ENCODE results near the gene IGF2.

DNA sequence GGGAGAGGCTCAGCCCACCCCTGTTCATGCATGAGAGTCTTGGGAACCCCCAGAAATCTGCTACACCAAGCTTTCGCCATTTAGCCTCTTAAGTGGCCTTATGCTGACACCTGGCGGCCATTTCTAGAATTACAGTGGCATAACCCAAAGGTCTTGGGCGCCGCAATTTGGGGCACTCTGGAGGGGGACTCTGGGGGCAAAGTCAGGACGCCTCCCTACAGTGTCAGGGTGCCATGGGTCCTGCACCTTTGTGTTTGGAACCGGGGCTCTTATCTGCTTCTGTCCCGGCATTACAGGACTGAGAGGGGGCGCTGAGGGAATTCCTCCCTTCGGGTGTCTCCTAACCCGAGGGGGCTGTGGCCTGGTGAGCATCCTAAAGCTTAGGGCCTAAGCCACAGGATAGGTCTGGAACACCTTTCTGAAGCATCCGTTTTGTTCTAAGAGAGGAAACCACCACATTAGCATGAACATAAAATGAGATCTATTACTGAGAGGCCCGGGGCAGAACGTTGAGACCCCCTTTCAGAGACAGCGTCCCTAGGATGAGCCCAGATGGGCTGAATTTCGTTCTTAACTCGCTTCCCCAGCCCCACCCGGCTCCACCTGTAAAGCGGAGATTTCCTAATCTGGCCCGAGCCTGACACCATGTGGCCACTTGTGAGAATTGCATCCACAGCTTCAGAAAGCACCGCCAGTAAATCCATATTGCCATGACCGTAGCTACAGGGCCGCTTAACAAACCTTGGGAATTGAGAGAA, 12.5 kb upstream of the IGF2 start:
- TF ChIP-seq, protein P1, sequence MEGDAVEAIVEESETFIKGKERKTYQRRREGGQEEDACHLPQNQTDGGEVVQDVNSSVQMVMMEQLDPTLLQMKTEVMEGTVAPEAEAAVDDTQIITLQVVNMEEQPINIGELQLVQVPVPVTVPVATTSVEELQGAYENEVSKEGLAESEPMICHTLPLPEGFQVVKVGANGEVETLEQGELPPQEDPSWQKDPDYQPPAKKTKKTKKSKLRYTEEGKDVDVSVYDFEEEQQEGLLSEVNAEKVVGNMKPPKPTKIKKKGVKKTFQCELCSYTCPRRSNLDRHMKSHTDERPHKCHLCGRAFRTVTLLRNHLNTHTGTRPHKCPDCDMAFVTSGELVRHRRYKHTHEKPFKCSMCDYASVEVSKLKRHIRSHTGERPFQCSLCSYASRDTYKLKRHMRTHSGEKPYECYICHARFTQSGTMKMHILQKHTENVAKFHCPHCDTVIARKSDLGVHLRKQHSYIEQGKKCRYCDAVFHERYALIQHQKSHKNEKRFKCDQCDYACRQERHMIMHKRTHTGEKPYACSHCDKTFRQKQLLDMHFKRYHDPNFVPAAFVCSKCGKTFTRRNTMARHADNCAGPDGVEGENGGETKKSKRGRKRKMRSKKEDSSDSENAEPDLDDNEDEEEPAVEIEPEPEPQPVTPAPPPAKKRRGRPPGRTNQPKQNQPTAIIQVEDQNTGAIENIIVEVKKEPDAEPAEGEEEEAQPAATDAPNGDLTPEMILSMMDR (IDR thresholded peaks at IDR 0.05) = peak; percentile 64 to 94 (median 85)
- TF ChIP-seq POLR2A (IDR thresholded peaks at IDR 0.05) = no peak
